T-helper 9 cell (primary cell): ENCODE results near the gene ACTL8.

ENCODE experiments used
- DNase-seq: peaks from one replicate; pipeline ENCODE4 v3.0.0-alpha.2; 2020

The ACTL8 gene

DNA sequence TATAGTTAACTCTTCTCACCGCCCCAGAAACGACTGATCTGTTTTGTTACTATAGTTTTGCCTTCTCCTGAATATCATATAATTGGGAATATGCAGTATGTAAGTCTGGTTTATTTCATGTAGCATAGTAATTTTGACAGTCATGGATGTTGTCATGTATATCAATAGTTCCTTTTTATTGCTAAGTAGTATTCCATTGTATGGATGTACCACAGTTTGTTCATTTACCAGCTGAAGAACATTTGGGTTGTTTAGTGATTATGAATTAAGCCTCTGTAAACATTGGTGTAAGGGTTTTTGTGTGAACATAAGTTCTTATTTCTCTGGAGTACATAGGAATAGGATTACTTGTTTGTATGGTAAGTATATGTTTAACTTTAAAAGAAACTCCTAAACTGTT, 55.5 kb downstream of the ACTL8 start:
- DNase-seq, result no peak

DNA sequence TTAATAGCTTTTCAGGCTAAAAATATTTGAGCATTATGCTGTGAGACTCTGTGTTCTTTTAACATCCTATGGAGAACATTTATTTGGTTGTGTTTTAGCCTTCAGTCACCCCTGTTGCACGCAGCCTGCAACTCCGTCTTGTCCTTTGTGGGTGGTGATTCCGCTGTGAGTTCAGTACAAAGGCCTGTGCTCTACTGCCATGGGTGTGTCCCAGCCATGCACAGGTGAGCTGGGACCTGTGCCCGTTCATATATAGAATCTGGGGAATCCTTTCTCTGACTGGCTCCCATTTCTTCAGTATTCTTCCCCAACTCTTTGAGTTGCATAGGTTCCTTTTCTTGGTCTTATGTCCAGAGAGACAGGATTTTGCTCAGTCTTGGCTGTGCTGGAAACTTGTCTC, 61.4 kb downstream of the ACTL8 start:
- DNase-seq, result no peak

DNA sequence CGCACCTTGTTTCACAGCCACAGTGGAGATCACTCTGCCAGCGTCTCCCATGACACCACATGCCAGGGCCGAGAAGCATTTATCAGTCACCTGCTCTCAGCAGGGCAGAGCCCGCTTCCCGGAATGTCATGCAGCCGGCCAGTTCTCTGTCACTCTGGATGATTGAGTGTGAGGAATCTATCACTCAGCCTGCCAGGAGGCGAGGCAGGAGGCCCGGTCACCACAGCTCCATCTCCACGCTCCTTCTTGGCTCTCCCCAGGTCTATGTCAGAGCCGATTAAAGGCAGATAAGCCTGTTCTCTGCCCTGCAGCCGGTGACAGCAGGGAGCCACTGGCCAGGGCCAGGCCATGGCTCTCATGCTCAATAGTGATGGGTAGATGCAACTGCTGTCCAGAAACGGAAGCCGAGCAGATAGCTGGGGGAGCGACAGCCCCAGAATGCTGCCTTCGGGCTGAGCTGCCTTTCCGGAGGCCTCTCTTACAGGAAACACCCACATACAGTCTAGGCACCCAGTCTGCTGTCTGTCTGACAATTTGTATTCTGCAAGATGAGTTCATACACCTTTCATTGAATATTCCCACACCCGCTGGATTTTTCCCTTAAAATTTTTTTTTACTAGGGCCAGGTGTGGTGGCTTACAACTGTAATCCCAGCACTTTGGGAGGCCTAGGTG, 64.1 kb downstream of the ACTL8 start:
- DNase-seq, result no peak

DNA sequence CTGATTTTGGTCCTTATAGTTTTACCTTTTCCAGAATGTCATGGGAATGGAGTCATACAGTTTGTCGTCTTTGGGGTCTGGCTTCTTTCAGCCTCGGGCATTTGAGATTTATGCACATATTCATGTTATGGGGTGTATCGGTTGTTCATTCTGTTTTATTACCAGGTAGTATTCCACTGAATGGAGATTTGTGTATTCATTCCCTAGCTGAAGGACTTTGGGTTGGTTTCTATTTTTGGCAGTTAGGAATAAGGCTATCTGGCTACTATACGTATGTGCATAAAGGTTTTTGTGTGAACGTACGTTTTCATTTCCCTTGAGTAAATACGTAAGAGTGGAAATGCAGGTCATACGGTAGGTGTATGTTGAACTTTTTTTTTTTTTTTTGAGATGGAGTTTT, 65.1 kb downstream of the ACTL8 start:
- DNase-seq, result no peak

DNA sequence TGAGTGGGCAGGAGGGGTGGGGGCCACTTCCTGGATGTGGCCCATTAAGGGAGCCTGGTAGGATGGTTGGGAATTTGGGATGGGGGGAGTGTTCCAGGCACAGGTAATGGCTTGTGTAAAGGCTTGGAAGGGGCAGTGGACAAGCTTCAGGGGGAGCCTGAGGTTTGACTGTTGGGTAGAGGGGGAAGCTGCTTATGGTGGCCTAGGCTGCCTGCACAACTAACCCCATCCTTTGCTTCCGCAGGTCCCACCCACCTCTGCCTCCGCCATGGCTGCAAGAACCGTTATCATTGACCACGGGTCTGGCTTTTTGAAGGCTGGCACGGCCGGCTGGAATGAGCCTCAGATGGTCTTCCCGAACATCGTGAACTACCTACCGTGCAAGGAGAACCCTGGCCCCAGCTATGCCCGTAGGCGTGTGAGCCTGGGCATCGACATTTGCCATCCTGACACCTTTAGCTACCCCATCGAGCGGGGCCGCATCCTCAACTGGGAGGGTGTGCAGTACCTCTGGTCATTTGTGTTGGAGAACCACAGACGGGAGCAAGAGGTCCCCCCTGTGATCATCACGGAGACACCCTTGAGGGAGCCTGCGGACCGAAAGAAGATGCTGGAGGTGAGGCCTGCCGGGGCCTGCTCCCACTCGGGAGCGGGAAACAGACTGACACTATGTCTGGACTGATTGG, 67.8 kb downstream of the ACTL8 start:
- DNase-seq, result no peak

DNA sequence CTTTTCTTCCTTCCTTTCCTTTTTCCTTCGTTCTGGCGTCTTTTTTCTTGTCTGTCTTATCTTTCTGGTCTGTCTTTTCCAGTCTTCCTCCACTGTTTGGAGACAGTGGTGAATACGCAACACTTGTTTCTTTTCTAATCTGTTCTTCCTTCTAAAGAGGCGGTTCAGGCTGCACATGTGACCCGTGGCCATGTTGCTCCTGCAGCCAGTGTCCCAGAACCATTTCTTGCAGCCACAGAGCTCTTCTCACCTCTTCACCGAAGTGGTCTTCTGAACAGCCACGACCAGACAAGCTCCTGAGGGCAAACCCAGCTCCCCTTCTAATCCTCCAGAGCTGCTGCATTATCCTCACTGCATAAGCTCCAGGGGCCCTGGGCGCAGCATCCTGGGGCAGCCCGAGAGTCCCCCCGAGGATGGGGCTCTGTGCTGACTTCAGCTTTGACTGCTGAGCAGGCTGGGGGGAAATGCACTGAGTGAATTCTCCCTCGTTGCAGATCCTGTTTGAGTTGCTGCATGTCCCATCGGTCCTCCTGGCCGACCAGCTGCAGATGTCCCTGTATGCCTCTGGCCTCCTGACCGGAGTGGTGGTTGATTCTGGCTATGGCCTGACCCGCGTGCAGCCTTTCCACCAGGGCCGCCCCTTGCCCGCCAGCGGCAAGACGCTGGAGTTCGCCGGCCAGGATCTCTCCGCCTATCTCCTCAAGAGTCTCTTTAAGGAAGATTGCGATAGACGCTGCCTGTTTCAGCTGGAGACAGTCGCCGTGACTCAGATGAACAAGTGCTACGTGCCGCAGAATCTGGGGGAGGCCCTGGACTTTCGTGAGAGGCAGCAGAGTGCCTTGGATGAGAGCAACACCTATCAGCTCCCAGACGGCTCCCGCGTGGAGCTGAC, 70.4 kb downstream of the ACTL8 start:
- DNase-seq, result no peak

DNA sequence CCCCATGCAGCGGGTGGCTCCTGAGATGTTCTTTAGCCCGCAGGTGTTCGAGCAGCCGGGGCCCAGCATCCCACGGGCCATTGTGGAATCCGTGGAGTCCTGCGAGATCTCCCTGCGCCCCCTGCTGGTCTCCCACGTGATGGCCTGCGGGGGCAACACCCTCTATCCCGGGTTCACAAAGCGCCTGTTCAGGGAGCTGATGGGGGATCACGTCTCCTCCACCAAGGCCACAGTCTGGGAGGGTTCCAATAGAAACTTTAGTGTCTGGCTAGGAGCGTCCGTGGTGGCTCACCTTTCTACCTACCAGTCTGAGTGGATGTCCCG, 71.0 kb downstream of the ACTL8 start:
- no peak for DNase-seq

DNA sequence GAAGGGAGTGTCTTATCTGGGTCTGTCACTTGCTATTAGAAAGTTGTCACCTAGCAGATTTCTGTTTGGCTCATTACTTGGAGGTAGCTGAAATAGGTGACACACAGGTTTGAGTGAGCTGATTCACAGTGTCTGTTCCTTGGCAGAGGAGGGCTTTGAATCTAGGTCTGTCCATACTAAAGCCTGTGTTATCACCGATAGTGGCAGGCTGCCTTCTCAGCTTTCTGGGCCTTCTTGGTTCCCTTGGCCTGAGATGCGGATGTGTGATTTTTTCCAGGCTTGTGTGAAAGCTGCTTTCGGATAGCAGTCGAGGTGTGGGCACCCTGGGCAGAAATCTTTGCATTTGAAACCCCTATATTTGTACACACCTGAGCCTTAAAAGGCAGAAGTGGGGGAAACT, 73.9 kb downstream of the ACTL8 start:
- no peak for DNase-seq

DNA sequence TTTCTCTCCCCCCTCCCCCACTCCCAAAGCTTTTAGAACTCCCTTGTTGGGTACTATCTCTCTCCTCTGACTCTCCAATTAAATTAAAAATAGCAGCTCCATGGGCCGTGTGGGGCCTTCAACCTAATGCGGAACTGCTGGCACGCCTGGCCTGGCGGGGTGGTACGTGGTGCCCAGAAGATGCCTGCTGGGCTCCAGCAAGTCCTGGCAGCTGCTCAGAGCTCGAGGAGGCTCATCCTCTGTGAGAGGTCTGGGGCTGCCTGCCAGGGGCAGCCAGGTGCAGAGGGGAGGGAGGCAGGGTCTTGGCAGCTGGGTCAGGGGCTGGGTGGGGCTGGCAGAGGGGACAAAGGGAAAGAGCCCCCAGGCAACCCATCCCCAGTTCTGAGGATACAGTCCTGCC, 74.4 kb downstream of the ACTL8 start:
- no peak for DNase-seq

DNA sequence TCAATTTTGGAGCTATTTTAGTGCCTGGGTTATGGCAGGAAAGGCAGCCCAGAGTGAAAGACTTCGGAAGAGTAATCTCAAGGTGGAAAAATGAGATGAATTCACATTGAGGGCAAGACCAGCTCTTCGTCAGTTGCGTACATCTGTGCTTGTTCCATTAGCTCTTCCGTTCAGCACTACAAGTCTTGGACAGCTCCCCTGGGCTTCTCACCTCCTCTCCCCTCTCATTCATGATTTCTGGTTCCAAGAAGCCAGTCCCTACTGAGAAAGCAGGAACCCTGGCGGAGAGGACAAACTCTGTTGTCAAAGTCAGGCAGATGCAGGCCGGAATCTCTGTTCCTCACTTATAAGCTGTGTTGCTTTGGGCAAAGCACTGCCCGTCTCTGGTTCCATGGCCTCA, 76.5 kb downstream of the ACTL8 start:
- DNase-seq, result no peak

DNA sequence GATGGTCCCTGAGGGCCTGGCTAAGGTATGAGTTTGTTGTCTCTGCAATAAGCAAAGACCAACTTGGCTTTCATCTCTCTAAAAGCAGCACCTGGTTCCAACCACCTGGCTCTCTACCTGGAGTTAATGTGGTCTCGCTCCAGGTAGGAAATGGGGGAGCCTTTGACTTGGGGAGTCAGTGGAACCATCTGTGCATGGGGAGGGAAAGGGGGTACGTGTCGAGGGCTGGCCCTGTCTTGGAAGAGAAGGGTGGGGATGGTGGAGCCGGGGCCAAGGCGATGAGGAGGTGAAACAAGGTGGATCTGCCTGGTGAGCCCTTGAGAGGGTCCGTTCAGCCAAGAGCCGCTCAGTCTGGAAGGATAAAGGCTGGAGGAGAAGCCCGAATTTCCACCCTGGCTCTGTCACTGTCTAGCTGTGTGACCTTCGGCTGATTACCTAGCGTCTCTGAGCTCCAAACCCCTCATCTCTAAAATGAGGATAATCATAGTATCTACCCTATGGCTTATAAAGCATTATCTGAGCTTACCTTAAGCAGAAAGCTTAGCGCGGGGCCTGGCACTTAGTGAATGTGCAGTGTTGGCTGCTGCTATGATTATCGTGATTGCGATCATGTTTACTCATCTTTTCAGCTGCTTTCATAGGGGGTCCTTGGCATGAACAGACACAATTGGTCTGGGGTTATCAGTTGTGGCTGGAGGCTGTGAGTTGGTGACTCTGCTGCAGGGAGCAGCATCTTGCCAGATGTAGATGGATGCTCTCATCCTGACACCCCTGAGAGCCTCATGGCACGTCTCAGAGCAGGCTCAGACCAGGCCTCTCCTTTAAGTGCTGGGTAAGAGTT, 78.7 kb downstream of the ACTL8 start:
- no peak for DNase-seq

DNA sequence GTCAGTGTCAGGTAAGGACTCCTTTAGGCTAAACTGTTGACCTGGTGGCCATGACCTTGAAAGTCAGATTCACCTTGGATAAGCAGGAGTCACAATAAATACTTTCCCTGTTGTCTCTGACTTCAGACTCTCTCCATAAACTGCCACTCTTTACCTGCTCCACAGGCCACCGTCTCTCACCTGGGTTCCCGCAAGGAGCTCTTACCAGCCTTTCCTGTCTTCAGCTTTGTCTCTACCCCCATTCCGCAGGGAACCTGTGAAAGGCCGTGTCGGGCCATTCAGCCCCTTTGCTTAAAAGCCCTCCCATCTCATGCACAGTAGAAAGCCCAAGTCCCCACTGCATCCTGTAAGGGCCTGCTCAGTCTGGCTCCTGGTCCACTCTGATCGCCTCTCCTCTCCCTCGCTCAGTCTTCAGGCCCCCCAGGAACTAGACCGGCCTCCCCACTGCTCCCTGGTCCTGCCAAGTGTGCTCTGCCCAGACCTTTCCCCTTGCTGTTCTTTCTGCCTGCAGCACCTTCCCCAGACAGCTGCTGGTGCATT, 79.5 kb downstream of the ACTL8 start:
- DNase-seq, result no peak

DNA sequence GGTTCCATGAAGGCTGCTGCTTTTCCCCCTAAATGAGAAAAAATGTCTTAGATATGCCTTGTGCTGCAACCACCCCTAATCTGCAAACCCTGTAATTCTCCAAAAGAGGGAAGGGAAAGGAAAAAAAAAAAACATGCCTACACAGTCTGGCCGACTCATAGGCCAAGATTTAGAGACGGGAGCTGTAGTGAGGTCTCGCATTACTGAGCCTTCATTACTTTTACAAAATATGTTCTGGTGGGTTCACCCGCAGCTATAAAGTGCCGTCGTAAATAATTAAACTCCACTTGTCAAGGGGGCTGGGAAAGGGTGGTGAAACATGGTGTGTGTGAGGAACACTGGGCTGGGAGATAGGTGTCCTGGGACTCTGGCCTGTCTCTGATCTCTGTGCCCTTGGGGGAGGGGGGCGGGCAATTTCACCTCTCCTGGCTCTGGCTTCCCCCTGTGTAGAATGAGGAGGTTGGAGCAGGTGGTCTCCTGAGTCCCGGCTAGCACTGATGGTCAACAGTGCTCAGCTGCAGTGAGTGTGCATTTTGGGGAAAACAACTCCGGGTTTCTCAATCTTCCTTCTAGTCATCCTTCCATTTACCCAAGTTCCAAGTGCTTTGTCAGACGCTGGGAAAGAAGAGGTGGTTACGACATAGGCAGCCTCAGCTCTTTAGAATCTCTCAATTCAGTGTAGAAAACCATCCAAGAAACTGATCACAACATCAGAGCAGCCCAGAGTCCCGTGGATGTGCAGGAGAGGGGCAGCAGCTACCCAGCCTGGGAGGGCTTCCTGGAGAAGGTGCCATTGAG, 82.3 kb downstream of the ACTL8 start:
- no peak for DNase-seq

DNA sequence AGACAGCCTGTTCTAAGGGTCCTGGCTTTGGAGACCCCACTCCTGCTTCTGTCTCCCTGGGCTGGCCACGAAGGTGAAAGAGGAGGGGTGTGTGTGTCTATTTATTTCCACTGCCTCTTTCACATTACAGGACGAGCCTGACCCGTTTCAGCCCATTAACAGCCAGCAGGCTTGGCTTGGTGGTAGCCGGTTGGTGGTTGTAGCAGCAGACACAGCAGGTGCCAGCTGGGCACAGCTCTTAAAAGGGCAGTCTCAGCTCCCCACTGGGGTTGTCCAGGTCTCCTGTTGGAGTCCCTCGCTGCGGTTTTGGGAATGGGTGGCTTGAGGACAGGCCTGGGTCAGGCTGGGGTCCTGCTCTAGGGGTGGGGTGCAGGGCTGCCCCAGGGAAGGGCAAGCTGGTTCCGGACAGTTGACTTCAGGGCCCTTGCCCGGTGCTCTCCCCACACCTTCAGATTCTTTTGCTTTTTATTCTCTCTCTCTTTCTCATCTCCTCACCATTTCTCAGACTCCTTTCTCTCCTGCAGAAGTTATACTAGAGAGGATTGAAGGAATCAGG, 84.6 kb downstream of the ACTL8 start:
- no peak for DNase-seq

DNA sequence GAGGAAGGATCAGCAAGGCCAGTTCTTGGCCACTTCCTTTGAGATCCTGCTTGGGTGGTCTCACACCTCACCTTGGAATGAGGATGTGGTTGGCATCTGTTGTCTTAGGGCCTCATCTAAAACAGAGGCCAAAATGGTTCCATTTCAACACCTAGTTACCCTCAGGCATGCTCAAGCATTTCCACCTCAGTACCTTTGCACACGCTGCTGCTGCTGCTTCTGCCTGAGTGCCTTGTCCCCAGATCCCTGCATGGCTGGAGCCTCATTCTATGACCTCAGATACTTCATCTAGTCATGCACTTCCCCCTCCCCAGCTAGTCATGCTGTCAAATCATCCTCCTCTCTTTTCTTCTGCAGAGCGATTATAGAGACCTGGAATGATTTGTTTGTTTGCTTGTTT, 86.8 kb downstream of the ACTL8 start:
- DNase-seq, result no peak

DNA sequence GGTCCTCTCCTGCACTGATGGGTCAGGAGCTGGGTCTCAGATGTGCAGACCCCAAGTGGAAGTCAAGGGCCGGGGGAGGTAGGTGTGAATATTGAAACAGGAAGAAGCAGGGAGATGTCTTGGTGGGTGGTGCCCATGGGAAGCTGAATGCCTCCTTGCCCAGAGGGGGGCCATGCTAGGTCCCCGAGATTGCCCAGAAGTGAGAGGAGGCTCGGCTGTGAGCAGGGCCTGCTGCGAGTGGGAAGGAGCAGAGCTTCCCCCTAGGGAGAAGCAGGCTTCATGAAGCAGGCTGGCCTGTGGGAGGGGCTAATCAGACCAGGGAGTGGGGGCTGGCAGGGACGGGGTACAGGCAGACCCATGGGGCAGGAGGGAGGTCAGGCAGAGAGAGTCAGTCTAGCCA, 87.6 kb downstream of the ACTL8 start:
- DNase-seq, result no peak

DNA sequence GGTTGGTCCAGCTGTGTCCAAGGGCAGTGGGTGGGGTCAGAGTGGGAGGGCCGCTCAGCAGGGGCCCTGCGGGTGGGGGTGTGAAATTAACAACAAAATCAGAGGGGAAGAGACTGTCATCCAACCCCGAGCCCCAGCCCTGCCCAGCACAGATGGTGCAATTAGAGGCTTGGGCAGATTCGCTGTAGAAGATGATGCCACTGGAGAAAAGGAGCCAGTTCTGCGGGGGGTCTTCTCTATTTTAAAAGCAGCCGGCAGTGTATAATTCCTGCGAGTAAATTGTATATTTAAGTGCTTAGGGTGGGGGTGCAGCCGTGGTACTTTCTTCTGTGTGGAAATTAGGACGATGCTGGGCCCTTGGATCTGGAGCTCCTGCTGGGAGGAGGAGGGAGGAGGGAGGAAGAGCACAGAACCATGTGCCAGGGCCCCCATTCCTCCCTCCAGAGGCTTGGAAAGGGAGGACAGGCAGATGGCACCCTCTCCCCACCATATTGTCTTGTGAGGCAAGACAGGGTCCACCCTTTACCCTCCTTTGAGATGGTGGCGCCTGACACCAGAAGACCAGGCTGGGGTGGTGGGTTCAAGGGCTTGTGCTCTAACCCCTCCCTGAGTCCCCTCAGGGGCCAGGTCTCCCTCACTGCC, 89.2 kb downstream of the ACTL8 start:
- no peak for DNase-seq

DNA sequence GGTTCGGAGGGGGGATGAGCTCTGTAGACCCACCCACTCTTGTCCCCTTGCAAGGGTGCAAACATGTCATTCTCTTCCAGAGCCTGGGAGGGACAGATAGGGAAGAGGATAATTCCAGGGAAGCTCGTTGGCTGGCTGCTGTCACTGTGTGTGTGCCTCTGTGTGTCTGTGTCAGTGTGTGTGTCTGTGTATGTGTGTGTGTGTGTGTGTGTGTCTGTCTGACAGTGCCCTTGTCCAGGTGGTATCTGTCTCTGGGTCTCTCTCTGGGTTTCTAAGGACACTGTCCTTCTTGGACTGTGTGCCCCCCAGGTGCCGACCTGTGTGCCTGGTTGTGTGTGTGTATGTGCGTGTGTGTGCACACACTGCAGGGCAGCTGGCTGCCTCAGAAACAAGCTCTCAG, 90.5 kb downstream of the ACTL8 start:
- no peak for DNase-seq

DNA sequence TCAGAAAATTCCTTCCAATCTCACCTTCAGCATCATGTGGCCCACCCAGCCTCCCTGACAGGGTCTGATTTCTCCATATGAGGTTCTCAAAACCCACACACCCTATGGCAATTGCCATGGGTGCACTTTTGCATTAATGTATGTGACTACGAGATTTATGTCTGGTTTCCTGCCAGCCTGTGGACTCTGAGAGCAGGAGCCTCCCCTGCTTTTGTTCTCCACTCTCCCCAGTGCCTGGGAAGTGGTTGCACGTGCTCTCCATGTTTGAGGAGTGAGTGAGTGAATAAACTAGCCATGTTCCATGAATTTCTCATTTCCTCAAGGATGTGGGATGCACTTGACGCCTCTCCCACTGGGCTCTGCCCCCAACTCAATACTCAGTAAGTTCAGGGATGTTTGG, 91.2 kb downstream of the ACTL8 start:
- no peak for DNase-seq

DNA sequence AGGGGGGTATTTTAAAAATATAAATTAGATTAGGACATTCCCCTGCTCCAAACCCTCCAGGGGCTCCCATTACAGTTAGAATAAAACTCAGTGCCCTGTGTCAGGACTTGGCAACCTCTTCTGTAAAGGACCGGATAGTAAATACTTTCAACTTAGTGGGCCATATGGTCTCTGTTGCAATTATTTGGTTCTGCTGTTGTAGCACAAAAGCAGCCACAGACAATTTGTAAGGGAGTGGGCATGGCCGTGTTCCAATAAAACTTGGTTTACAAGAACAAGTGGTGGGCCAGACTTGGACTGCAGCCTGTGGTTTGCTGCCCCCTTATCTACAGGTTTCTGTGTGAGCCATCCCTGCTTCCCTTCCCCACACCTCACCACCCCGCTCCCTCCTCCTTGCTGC, 92.0 kb downstream of the ACTL8 start:
- DNase-seq, result no peak

DNA sequence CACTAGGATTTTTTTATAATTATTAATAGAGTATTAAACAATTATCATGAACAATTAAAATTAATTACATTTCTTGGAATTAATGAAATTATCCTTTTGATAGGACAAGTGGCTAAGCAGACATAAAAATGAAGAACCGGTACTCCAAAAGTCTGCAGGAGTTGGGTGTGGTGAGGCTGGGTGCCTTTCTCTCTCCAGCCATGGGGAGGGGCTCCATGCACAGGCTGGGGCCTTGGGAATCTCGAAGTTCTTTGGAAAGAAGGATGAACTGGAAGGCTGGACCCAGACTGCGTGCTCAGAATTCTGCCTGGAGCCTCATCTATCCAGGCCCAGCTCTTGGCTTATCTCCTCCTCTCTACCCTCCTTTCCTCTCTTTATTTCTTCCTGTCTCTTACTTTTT, 94.1 kb downstream of the ACTL8 start:
- DNase-seq, result no peak
